Subcutaneous adipose tissue (tissue), 4 donors: Measurements from ENCODE around the gene TLN1. TPM values are rescaled to one million over a fixed set of nuclear protein-coding genes. Genes with fewer than 3 reads are reported as not detected.

Experiments used
- CTCF ChIP-seq: fragments of 450-650 bp; IDR thresholded peaks from one replicate; pipeline ENCODE4 v1.5.1; 2016; ENCODE audit warnings: low read depth, mild to moderate bottlenecking, control low read depth, antibody characterized with exemption, moderate library complexity
- total RNA-seq, 4 donors: library from RNA; depleted of rRNA; stranded (reverse); fragments of >200 nt; gene quantifications; one replicate each; pipeline ENCODE4 v1.1.0, GENCODE V29; 2016

Gene TLN1
- total RNA-seq, 4 donors from 2014 or later, result 247 to 590 (median 461) TPM

- TF ChIP-seq CTCF, result no peak
Observed at GRCh38 chr9:35675732-35676392, 56.1 kb downstream of the TLN1 start.

GRCh38 chr9:35675204-35675603, 56.8 kb downstream of the TLN1 start:
- TF ChIP-seq CTCF, result no peak

GRCh38 chr9:35674025-35674361, 58.0 kb downstream of the TLN1 start:
- no peak for TF ChIP-seq CTCF

GRCh38 chr9:35673132-35674024, 58.6 kb downstream of the TLN1 start, which contains the start of gene CA9:
Gene CA9, plus strand, starts transcription at chr9:35673928. Its CDS starts 32 bp downstream, at chr9:35673960.
- TF ChIP-seq CTCF, result no peak

GRCh38 chr9:35669331-35670145, 62.5 kb downstream of the TLN1 start:
- no peak for TF ChIP-seq CTCF

GRCh38 chr9:35667939-35668338, 64.1 kb downstream of the TLN1 start:
- no peak for TF ChIP-seq CTCF

GRCh38 chr9:35666549-35666948, 65.4 kb downstream of the TLN1 start:
- TF ChIP-seq CTCF, result no peak
